TTC549 (cell line): Measurements from ENCODE around the gene EXOC7.

Experiments
- FAIRE-seq: peaks from 2 replicates; lab custom pipeline; 2012; peaks lifted over from hg19 to GRCh38; lab: Jason Lieb, UNC

The EXOC7 gene

GRCh38 chr17:76119409-76120371, 16.1 kb upstream of the EXOC7 start:
- no peak for FAIRE-seq

GRCh38 chr17:76115138-76115754, 11.7 kb upstream of the EXOC7 start:
- FAIRE-seq: no peak

GRCh38 chr17:76111956-76112355, 8.4 kb upstream of the EXOC7 start:
- FAIRE-seq: no peak

GRCh38 chr17:76107509-76107908, 3.9 kb upstream of the EXOC7 start:
- FAIRE-seq: no peak

- FAIRE-seq: no peak
These were observed 3.1 kb upstream of the EXOC7 start for GRCh38 chr17:76106703-76107102.

GRCh38 chr17:76104896-76105231, 1.3 kb upstream of the EXOC7 start:
- no peak for FAIRE-seq

GRCh38 chr17:76104140-76104895, 731 bp upstream of the EXOC7 start:
- FAIRE-seq: no peak

- no peak for FAIRE-seq
These were observed 678 bp downstream of the EXOC7 start for GRCh38 chr17:76102944-76103273.

- FAIRE-seq: no peak
These were observed 5.8 kb downstream of the EXOC7 start for GRCh38 chr17:76097716-76098295.

- FAIRE-seq: no peak
These were observed 7.6 kb downstream of the EXOC7 start for GRCh38 chr17:76095943-76096342.

GRCh38 chr17:76094046-76094445, 9.5 kb downstream of the EXOC7 start:
- no peak for FAIRE-seq

- FAIRE-seq: no peak
These were observed 10.8 kb downstream of the EXOC7 start for GRCh38 chr17:76092526-76093413.

GRCh38 chr17:76091526-76092286, 11.9 kb downstream of the EXOC7 start:
- no peak for FAIRE-seq

GRCh38 chr17:76090517-76091129, 13.0 kb downstream of the EXOC7 start:
- no peak for FAIRE-seq

- no peak for FAIRE-seq
These were observed 13.7 kb downstream of the EXOC7 start for GRCh38 chr17:76089680-76090516.

- FAIRE-seq: no peak
These were observed 14.6 kb downstream of the EXOC7 start for GRCh38 chr17:76088868-76089576.

- no peak for FAIRE-seq
These were observed 15.3 kb downstream of the EXOC7 start for GRCh38 chr17:76088041-76088867.

- FAIRE-seq: no peak
These were observed 16.1 kb downstream of the EXOC7 start for GRCh38 chr17:76087531-76087930.
